ENCODE data around the gene PEX5.
A peak's percentile ranks its signal among the peaks of the same experiment; 100 is the strongest.
"Not testable (repeated sequence)": the region's sequence is repeated elsewhere in the genome, so short reads cannot be mapped to it uniquely, and the experiment has no call there.

PEX5 gene

GRCh38 chr12:7212678-7213077 lies 23.2 kb downstream of the PEX5 start:
- H3K4me3 ChIP-seq (ENCODE audit: low read depth, low read length) = no peak overlapping the region
- TF ChIP-seq CTCF (IDR thresholded peaks at IDR 0.05; ENCODE audit: low read depth, low read length) = no peak

- H3K4me3 ChIP-seq (ENCODE audit: low read depth, low read length) = not testable (repeated sequence)
Measured at GRCh38 chr12:7213745-7214144, 24.3 kb downstream of the PEX5 start.

GRCh38 chr12:7217475-7218069 lies 28.1 kb downstream of the PEX5 start:
- TF ChIP-seq CTCF (IDR thresholded peaks at IDR 0.05; ENCODE audit: low read depth, low read length) = no peak
- no peak overlapping the region for H3K4me3 ChIP-seq (ENCODE audit: low read depth, low read length)

GRCh38 chr12:7219599-7220243 lies 30.2 kb downstream of the PEX5 start:
- TF ChIP-seq CTCF (IDR thresholded peaks at IDR 0.05; ENCODE audit: low read depth, low read length) = peak; percentile 73
- no peak overlapping the region for H3K4me3 ChIP-seq (ENCODE audit: low read depth, low read length)

- no peak for TF ChIP-seq CTCF (IDR thresholded peaks at IDR 0.05; ENCODE audit: low read depth, low read length)
Measured at GRCh38 chr12:7221486-7221885, 32.0 kb downstream of the PEX5 start.

GRCh38 chr12:7229741-7230140 lies 40.3 kb downstream of the PEX5 start:
- TF ChIP-seq CTCF (IDR thresholded peaks at IDR 0.05; ENCODE audit: low read depth, low read length) = no peak
- no peak overlapping the region for H3K4me3 ChIP-seq (ENCODE audit: low read depth, low read length)

More at GRCh38 chr12:7221486-7221885, 32.0 kb downstream of the PEX5 start:
- no peak overlapping the region for H3K4me3 ChIP-seq (ENCODE audit: low read depth, low read length)

GRCh38 chr12:7241404-7242005 lies 52.0 kb downstream of the PEX5 start:
- no peak for TF ChIP-seq CTCF (IDR thresholded peaks at IDR 0.05; ENCODE audit: low read depth, low read length)
- no peak overlapping the region for H3K4me3 ChIP-seq (ENCODE audit: low read depth, low read length)

Data from WI38 (cell line).